Iris pigment epithelial cell (primary cell): ENCODE results near the gene MAD1L1.

Experiments used
- DNase-seq: peaks from one replicate; pipeline ENCODE4 v3.0.0-alpha.2; 2011; ENCODE audit warnings: low read depth

Gene MAD1L1

GRCh38 chr7:2241580-2242540, 9.1 kb upstream of the MAD1L1 start, which contains the start of the genes MRM2 and NUDT1:
Gene MRM2 (minus strand): TSS chr7:2242205. CDS start chr7:2242169, 36 bp downstream.
Gene NUDT1 (plus strand): TSS chr7:2242226. CDS start chr7:2244575, 2,349 bp downstream.
- DNase-seq = peak; percentile 66

- no peak for DNase-seq
Measured at GRCh38 chr7:2239242-2239641, 6.5 kb upstream of the MAD1L1 start.

DNA sequence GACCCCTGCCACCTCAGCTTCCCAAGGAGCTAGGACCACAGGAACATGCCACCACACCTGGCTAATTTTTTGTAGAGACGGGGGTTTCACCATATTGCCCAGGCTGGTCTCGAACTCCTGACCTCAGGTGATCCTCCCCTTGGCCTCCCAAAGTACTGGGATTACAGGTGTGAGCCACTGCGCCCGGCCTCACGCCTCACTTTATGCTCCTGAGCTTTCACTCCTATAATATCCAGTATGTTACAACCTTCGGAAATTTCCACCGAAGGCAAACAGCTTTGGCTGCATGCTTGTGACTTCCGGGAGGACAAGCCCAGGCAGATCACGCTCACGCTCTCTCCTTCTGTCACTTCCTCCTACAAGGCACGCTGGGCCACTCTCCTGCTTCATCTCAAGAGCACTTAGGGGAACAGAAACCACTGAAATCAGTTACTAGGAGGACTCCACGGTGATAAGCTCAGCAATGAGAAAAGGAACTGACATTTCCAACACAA, 4.4 kb upstream of the MAD1L1 start:
- no peak for DNase-seq

DNA sequence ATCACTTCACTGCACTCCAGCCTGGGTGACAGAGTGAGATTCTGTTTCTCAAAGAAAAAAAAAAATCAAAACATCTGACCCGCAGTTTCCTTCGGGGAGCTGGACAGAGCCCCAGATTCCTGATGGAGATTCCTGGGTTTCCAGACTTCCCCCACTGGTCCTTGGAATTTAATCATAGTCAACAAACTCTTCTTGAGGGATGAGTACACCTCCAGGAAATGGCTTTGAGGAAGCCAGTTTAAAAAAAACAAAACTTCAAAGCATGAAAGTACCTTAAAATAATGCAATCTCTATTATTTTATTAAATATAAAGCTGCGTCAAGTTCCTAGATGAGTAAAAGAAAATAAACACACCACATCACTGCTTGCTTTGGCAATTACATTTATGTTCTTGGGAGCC, 1.2 kb upstream of the MAD1L1 start:
- peak; percentile 48 for DNase-seq

GRCh38 chr7:2231992-2232765, 566 bp downstream of the MAD1L1 start:
- DNase-seq = peak; percentile 17

DNA sequence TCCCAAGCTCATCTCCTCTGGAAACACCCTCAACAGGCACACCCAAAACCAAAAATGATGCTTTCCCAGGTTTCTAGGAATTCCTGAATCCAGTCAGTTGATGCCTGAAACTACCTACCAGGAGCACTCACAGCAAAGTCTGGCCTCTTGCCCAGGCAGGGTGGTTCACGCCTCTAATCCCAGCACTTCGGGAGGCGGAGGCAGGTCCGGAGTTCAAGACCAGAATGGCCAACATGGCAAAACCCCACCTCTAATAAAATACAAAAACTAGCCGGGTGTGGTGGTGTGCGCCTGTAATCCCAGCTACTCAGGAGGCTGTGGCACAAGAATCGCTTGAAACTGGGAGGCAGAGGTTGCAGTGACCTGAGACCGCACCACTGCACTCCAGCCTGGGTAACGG, 1.9 kb downstream of the MAD1L1 start:
- no peak for DNase-seq

GRCh38 chr7:2230226-2230625, 2.5 kb downstream of the MAD1L1 start:
- no peak for DNase-seq

GRCh38 chr7:2229467-2229866, 3.3 kb downstream of the MAD1L1 start:
- no peak for DNase-seq

DNA sequence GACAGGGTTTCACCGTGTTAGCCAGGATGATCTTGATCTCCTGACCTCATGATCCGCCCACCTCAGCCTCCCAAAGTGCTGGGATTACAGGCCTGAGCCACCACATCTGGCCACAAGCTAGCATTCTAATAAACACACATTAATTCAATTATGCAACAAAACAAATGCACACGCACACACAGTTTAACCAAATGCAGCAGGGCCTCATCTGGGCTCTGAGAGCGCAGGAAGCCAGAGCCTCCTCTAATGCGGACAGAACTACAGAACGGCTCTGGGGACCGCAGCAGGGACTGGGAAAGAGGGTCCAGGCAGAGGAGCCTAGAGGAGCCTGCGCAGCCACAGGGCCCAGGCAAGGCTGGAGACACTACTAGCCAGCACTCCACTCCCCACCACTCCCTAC, 3.8 kb downstream of the MAD1L1 start:
- DNase-seq = no peak

- no peak for DNase-seq
Measured at GRCh38 chr7:2227699-2228098, 5.0 kb downstream of the MAD1L1 start.

- no peak for DNase-seq
Measured at GRCh38 chr7:2225830-2226229, 6.9 kb downstream of the MAD1L1 start.

- no peak for DNase-seq
Measured at GRCh38 chr7:2225336-2225735, 7.4 kb downstream of the MAD1L1 start.

DNA sequence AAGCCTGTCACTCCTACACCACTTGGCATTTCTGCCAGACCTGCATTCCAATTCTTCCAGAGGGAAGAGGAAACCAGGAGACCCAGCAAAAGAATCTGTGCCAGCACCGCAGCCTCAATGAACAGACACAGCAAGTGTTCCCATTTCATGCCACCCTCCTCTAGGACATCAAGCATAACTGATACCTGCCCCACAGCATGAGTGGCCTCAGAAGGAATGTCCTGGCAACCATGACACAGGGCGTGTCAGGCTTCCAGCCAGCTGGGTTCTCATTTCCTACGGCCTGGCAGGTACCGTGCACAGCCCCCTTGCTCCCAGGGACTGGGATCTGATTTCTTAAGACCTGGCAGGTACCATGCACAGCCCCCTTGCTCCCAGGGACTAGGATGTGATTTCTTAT, 7.8 kb downstream of the MAD1L1 start:
- DNase-seq = no peak

- DNase-seq = no peak
Measured at GRCh38 chr7:2224491-2224928, 8.2 kb downstream of the MAD1L1 start.

GRCh38 chr7:2223321-2223720, 9.4 kb downstream of the MAD1L1 start:
- no peak for DNase-seq

DNA sequence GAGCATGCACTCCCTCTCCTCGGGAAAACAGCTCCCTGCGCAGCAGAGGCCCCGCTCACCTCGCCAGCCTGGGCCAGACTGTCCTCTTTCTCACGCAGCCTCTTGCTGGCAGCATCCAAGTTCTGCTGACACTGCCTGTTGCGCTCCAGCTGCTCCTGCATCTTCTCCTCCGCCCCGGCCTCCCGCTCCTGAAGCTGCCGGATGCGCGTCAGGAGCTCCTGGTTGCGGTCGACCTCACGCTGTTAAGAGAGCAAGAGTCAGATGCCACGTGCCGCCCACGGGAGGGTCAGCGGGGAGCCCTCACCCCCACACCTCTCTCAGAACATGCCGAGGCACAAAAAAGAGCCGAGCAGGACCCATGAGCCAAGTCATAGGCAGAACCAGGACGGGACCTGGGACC, 10.2 kb downstream of the MAD1L1 start:
- DNase-seq = no peak

- no peak for DNase-seq
Measured at GRCh38 chr7:2220954-2221353, 11.8 kb downstream of the MAD1L1 start.

DNA sequence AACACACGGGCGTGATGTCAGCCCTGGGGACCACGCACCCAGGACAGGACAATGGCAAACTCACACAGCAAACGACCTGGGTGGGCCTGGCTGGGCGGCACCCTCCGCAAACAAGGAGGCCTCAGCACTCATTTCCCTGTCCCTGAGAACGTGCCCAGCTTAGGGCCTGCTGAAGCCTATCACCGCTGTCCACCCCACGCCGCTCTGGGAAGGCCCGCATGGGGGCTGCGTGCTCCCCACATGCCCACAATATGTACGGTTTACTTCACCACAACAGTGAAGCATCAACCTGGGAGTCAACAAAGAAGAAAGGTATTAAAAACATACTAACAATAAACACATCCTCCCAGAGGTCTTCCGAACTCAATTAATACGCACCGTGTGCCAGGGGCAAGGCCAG, 12.2 kb downstream of the MAD1L1 start:
- DNase-seq = no peak

GRCh38 chr7:2220030-2220429, 12.7 kb downstream of the MAD1L1 start:
- no peak for DNase-seq

- DNase-seq = no peak
Measured at GRCh38 chr7:2219606-2220005, 13.1 kb downstream of the MAD1L1 start.

DNA sequence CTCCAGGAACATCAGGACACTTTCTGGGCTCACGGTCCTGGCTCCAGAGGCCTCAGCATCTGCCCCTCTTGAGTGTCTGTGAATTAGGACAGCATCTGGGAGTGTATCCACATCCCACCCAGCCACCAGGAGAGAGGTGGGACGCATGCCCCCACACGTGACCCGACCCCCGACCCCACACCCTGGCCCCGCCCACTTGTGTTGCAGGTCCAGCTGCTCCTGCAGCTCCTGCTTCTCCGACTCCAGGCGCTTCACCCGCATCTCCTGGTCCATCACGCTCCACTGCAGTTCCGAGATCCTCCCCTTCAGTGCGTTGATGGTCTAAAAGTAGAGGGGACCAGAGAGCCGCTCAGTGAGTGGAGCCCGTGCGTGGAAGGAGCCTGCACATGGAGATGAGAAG, 13.6 kb downstream of the MAD1L1 start:
- no peak for DNase-seq

DNA sequence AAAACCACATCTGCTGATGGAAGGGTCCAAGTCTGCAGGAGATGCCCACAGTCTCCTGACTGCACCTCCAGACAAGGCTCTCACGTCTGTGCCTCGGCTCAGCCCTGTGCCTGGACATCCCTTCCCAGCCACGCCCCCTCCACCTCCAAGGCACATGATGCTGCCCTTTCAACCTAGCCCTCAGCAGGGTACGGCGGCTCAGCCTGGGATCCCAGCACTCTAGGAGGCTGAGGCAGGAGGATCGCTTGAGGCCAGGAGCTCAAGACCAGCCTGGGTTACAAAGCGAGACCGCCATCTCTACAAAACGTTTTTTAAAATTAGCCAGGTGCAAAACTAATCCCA, 14.3 kb downstream of the MAD1L1 start:
- no peak for DNase-seq
